Measurements from ENCODE around the gene PHACTR4. TPM values are rescaled to one million over a fixed set of nuclear protein-coding genes. Genes with fewer than 3 reads are reported as not detected.

PHACTR4 gene
- total RNA-seq, 1 experiment from 2014 or later, result 50.7 TPM

- TF ChIP-seq CTCF (IDR thresholded peaks at IDR 0.05; ENCODE audit: unreplicated experiment), result no peak
- intact Hi-C loops (cut with micrococcal nuclease), result loop anchor here (1.0 kb wide), 1 partner anchor 19 kb away; no protein-coding TSS in a partner anchor
- Mint-ChIP-seq H3K36me3 (ENCODE audit: insufficient read depth, unreplicated experiment) (peaks cover 13% of the 10 kb centered on the region), H3K27ac (ENCODE audit: low read depth, unreplicated experiment) (peak overlapping the region; percentile 89), H3K4me1 (ENCODE audit: insufficient read depth, unreplicated experiment) (peaks cover 14% of the 10 kb centered on the region), H3K4me3 (ENCODE audit: unreplicated experiment) (peak overlapping the region; percentile 47), H3K27me3 (ENCODE audit: insufficient read depth, unreplicated experiment) (no peaks in the 10 kb centered on the region), H3K9me3 (ENCODE audit: unreplicated experiment) (no peaks in the 10 kb centered on the region)
- DNase-seq (ENCODE audit: unreplicated experiment), result no peak
- BruUV-seq (replicated peaks), result TSS peak; percentile 92
- CTCF ChIA-PET, result interaction anchor here (0.6 to 1.9 kb wide), 3 partner anchors 11 to 33 kb away, joined by 3 to 5 read pairs (median 3); no protein-coding TSS in a partner anchor
- POLR2A ChIA-PET, result interaction anchor here (0.7 to 3.0 kb wide), 14 partner anchors 11 to 176 kb away, joined by 3 to 52 read pairs (median 4); partner anchors contain the start of genes PHACTR4 and RCC1
Measured at GRCh38 chr1:28417926-28418637, 48.5 kb downstream of the PHACTR4 start.

- Mint-ChIP-seq H3K27ac (ENCODE audit: low read depth, unreplicated experiment) (peak overlapping the region; percentile 49), H3K4me3 (ENCODE audit: unreplicated experiment) (no peak overlapping the region), H3K4me1 (ENCODE audit: insufficient read depth, unreplicated experiment) (peaks cover 9% of the 10 kb centered on the region), H3K27me3 (ENCODE audit: insufficient read depth, unreplicated experiment) (no peaks in the 10 kb centered on the region), H3K36me3 (ENCODE audit: insufficient read depth, unreplicated experiment) (peaks cover 14% of the 10 kb centered on the region), H3K9me3 (ENCODE audit: unreplicated experiment) (no peaks in the 10 kb centered on the region)
- DNase-seq (ENCODE audit: unreplicated experiment), result peak; percentile 39
- CTCF ChIA-PET, result interaction anchor here (0.6 to 1.4 kb wide), 2 partner anchors 96 to 144 kb away, joined by 3 to 4 read pairs; no protein-coding TSS in a partner anchor
- no peak for TF ChIP-seq CTCF (IDR thresholded peaks at IDR 0.05; ENCODE audit: unreplicated experiment)
- BruUV-seq (replicated peaks), result no TSS peak
- intact Hi-C loops (cut with micrococcal nuclease), result no loop called here
- POLR2A ChIA-PET, result interaction anchor here (1.1 to 2.9 kb wide), 6 partner anchors 10 to 175 kb away, joined by 3 to 24 read pairs (median 6); no protein-coding TSS in a partner anchor
Measured at GRCh38 chr1:28421744-28422143, 52.2 kb downstream of the PHACTR4 start.

- Mint-ChIP-seq H3K36me3 (ENCODE audit: insufficient read depth, unreplicated experiment) (peaks cover 9% of the 10 kb centered on the region), H3K4me1 (ENCODE audit: insufficient read depth, unreplicated experiment) (peaks cover 9% of the 10 kb centered on the region), H3K4me3 (ENCODE audit: unreplicated experiment) (no peak overlapping the region), H3K27ac (ENCODE audit: low read depth, unreplicated experiment) (no peak overlapping the region), H3K27me3 (ENCODE audit: insufficient read depth, unreplicated experiment) (no peaks in the 10 kb centered on the region), H3K9me3 (ENCODE audit: unreplicated experiment) (no peaks in the 10 kb centered on the region)
- BruUV-seq (replicated peaks), result no TSS peak
- ChIA-PET CTCF (no interaction called here), POLR2A (interaction anchor here (7.4 kb wide), 1 partner anchor 11 kb away, joined by 49 read pairs; no protein-coding TSS in a partner anchor)
- DNase-seq (ENCODE audit: unreplicated experiment), result no peak
- TF ChIP-seq CTCF (IDR thresholded peaks at IDR 0.05; ENCODE audit: unreplicated experiment), result no peak
- intact Hi-C loops (cut with micrococcal nuclease), result no loop called here
Measured at GRCh38 chr1:28426831-28427230, 57.3 kb downstream of the PHACTR4 start.

- no peak overlapping the region for H3K27ac Mint-ChIP-seq (ENCODE audit: low read depth, unreplicated experiment)
- no peaks in the 10 kb centered on the region for H3K9me3 Mint-ChIP-seq (ENCODE audit: unreplicated experiment)
- no peak for TF ChIP-seq CTCF (IDR thresholded peaks at IDR 0.05; ENCODE audit: unreplicated experiment)
- peaks cover 9% of the 10 kb centered on the region for H3K36me3 Mint-ChIP-seq (ENCODE audit: insufficient read depth, unreplicated experiment)
- CTCF ChIA-PET, result interaction anchor here (0.6 to 0.8 kb wide), 2 partner anchors 12 to 23 kb away, joined by 3 read pairs; no protein-coding TSS in a partner anchor
- no peak for DNase-seq (ENCODE audit: unreplicated experiment)
- no TSS peak for BruUV-seq (replicated peaks)
- intact Hi-C loops (cut with micrococcal nuclease), result no loop called here
- POLR2A ChIA-PET, result interaction anchor here (0.7 to 7.4 kb wide), 4 partner anchors 10 to 257 kb away, joined by 3 to 49 read pairs (median 4); no protein-coding TSS in a partner anchor
- H3K27me3 Mint-ChIP-seq (ENCODE audit: insufficient read depth, unreplicated experiment), result no peaks in the 10 kb centered on the region
- H3K4me1 Mint-ChIP-seq (ENCODE audit: insufficient read depth, unreplicated experiment), result peaks cover 5% of the 10 kb centered on the region
- no peak overlapping the region for H3K4me3 Mint-ChIP-seq (ENCODE audit: unreplicated experiment)
Measured at GRCh38 chr1:28428012-28428411, 58.5 kb downstream of the PHACTR4 start.

All from MCF 10A (cell line).